Hematopoietic multipotent progenitor cell treated with erythropoietin and hydrocortisone succinate and interleukin-3 and kit ligand, for 6 days (in vitro differentiated cells): Measurements from ENCODE around the gene LYZL2.
A peak's percentile ranks its signal among the peaks of the same experiment; 100 is the strongest.
"Not testable (repeated sequence)": the region's sequence is repeated elsewhere in the genome, so short reads cannot be mapped to it uniquely, and the experiment has no call there.

ENCODE experiments used
- DNase-seq: peaks from one replicate; pipeline ENCODE4 v3.0.0-alpha.2; 2015

The LYZL2 gene

DNA sequence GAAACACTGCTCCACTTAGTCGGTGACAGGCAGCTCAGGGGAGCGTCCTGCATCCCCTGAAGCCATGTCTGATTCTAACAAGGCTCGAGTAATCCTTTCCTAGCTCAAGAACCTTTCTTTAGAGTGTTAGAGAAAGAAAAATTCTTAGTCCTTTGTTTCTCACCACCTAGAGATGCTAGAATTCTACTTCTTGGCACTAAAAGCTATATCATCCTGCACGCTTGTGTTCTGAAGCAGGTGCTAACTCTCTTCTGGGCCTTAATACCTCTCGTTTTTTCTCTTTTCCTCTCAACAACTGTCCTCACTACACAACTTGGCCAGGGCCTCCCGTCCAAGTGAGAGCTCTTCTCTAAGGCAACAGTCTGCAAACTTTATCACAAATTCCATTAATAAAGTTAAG is at the start of gene LYZL2:
Gene LYZL2, minus strand, starts transcription at position 101 of the 400 bp plus-strand sequence. CDS start 2,838 bp downstream, outside the sequence.
- no peak for DNase-seq

DNA sequence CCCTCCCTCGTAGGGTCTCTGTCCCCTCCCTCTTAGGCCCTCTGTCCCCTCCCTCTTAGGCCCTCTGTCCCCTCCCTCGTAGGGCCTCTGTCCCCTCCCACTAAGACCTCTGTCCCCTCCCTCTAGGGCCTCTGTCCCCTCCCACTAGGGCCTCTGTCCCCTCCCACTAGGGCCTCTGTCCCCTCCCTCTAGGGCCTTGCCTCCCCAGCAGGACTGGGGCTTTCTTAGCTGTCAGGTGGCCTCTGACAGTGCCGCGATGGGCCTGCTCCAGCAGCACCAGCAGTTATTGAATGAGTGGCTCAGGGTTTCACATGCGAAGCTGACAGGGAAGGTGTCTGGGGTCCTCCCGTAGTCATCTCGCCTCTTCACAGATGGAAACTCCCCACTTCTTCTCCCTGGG is 48.1 kb upstream of the LYZL2 start:
- DNase-seq, result not testable (repeated sequence)

DNA sequence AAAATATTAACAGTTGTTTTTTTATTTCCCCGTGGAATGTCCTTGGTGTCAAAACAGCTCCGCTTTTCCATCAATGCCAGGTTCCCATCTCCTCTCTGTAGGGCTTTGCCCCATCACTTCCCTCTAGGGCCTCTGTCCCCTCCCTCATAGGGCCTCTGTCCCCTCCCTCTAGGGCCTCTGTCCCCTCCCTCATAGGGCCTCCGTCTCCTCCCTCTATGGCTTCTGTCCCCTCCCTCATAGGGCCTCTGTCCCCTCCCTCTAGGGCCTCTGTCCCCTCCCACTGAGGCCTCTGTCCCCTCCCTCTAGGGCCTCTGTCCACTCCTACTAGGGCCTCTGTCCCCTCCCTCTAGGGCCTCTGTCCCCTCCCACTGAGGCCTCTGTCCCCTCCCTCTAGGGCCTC is 47.6 kb upstream of the LYZL2 start:
- DNase-seq, result not testable (repeated sequence)

DNA sequence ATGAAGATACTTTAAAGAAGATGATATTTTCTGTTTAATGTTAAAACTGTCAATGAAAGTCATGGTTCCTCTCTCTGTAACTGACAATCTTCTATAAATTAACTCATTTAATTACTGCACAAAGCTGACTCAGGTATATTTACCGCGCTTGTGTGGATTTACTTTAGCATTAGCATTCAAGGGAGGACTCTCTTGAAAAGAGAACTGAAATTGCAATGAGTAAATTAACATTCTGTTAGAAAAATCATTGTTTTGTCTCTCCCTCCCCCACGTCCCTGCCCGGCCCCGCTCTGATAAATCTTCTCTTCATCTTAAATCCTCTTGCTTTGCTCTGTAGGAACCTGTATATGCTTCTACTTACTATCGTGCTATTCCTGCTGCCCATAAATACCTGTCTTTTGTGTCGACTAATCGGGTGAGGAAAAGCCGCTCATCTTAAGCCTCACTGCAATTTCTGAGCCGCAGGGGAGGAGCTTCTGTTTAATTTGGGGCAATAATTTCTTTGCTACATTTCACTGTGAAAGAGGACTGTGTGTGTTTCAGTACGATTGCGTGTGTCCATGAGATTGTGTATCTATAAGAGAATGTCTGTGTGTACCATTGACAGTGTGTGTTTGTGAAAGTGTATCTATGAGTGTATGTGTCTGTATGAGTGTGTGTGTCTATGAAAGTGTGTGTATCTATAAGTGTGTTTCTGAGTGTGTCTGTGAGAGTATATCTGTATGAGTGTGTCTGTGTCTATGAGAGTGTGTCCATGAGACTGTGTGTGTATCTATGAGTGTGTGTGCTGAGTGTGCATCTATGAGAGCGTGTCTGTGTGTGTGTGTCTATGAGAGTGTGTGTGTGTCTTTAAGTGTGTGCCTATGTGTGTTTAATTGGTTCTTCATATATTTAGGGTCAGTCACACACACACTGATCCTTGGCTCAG is 46.5 kb upstream of the LYZL2 start:
- no peak for DNase-seq

DNA sequence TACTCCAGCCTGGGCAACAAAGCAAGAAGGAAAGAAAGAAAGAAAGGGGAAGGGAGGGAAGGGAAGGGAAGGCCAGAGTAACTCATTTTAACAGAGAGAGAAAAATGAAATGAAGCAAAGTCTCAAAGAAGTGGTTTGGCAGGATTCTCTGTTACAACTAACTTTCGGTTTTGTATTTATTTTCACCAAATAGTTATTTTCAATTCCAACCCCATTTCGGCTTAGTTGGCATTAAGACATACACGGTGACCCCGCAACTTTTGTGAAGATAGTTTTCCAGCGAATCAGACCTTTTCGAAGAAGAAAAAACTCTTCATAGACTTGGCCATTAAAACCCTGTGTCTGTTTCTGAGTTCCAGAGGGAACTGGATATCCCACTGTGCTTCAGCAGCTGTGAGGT is 45.2 kb upstream of the LYZL2 start:
- DNase-seq, result no peak

DNA sequence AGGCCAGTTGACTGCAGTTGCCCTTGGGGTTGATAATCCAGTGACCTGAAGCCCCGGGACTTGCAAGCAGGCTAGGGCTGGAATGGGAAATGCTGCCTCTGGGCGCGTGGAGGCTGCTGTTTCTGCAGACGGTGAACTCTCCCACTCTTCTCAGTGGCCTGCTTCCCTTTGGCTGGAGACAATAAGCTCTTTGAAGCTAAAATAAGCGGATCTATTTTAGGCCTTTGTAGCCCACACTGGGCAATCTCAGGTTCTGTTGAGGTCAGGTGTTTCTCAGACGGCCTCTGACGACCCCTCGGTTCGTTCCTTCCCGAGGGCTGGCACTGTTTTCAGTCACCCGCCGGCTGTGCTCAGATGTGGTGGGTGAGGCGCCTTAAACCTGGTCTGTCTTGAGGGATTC is 43.7 kb upstream of the LYZL2 start:
- not testable (repeated sequence) for DNase-seq

DNA sequence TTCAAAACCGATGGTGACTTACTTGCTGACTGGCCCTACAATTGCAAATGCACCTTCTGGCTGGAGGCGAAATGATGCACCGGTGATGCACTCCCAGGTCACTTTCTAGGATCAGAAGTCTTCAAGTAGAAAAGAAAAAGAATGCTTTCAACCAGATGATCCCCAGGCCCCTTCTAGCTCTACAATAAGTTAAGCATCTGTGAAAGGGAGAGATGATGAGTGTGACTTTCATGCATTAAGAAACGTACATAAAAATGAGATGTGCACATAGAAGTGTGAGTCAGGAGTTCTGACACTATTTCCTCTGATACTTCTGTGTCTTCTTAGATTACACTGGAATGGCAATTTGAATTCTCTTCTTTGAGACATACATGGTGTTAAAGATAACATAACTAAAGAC is 42.8 kb upstream of the LYZL2 start:
- not testable (repeated sequence) for DNase-seq

DNA sequence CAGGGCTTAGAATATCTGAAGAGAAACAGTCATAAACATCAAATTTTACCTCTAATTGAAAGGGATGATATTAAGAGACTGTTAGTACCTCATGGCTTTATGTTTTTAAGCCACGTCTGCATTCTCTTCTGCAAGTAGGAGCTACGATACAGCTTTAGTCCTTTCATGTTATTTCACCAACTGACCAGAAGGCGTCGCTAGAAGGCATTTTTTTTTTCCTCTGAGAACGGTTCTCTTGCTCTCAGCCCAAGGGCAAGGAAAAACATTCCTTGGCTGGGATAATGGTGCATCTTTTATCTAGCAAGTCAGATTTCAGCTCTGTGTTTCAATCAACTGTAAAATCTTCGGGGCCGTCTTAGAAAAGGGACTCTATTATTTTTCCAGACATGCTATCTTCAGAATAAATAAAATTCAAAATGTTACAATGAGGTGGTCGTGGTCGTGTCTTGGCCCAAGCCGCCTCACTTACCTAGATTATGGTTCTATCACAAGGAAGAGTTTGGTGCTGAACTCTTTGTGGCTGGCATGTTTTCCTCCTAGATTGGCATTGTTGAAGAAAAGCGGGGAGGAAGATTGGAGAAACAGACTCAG is 41.6 kb upstream of the LYZL2 start:
- peak; percentile 84 for DNase-seq

DNA sequence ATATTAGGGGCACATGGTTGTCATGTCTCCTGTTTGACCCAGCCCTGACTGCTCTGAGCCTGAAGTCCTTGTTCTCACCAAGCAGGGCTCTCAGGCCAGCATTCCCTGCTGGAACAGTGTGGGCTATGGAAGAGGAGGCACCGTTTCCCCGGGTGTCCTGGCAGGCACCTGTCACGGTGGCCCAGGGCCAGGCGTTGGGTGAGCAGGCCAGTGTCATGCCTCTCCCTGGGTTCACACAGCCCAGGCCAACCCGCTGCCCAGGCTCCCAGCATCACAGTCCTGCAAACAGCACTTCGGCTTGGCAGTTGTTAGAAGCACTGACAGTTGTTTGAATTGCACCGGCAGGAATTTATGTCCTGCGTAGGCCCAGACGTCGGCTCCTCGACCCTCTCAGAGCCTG is 38.4 kb upstream of the LYZL2 start:
- not testable (repeated sequence) for DNase-seq

DNA sequence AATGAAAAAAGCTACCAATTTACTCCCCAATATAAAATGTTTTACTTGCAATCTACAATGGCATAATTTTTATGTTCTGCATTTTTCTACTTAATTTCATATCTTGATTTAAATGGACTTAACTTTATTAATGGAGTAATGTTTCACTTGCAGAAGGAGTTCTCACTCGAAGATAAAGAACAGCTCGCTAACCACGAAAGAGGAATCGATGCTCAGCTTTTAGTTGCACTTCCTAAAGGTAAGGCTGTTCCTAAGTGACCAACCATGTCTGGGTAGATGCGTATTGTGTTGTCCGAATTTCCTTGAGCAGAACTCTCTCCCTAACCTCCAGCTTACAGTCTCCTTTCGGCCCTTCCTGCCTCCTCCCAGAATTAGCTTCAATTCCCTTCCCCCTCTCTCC is 33.9 kb upstream of the LYZL2 start:
- DNase-seq, result not testable (repeated sequence)

DNA sequence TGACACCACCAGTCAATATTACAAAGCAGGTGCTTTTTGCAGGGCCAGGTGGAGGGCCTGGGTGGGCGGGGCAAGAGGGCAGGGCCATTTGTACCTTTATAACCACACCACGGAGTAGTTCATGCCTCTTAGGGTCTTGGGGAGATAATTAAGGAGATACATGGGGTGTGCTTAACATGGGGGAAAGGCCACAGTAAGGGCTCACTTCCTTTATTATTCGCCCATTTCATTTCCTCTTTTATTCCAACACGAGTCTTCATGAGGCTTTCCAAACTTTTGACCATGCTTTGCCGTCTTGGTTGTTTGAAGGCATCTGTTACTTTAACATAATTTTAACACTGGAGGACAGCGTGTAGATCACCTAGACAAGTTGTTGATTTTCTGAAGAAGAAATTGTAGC is 33.3 kb upstream of the LYZL2 start:
- no peak for DNase-seq

DNA sequence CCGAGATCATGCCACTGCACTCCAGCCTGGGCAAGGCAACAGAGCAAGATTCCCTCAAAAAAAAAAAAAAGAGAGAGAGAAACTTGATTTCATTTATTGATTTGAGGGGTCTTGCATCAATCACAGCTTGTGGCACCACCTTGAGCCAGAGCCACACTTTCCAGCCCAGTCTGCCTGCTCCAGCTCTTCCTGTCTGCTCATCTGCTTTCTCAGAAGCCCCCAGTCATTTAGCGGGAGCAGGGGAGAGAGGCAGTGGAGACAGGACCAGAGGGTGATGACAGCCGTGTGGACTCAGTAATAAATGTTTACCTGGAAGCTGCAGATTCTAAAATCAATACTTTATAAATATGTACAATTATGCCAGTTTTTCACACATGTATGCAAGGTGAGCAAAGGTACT is 30.8 kb upstream of the LYZL2 start:
- not testable (repeated sequence) for DNase-seq

DNA sequence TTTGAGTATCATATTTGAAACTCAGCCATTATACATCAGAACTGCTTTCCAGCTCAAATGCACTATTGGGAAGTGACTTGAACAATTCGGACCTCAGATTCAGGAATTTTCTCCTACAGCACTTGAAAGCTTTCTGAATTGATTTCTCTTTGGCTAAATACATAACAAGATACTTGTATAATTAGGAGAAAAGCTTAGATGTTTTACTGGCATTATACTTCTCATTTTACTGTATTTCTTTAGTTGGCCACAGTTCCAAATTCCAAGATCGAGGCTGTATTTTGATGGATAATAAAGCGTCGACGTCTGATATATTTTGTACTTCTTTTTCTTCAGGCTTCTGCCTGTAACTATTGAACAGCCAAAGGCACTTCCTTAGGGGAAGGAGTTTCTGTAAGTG is 26.7 kb upstream of the LYZL2 start:
- DNase-seq, result no peak

DNA sequence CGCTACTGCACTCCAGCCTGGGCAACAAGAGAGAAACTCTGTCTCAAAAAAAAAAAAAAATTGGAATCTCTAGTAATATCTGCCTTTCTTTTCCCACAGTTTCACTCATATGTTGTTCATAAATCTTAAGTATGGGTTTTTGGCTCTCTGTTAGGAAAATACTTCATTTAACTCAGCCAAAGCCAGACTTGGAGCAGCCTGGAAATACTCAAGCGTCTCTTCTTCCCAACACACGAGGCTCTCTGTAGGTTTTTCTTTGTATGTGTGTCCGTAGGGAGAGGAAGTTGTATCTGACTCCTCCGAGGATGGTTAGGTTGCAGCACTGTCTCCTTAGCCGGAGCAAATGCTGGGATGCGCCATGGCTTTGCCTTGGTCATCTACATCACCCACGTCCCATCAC is 25.4 kb upstream of the LYZL2 start:
- not testable (repeated sequence) for DNase-seq

DNA sequence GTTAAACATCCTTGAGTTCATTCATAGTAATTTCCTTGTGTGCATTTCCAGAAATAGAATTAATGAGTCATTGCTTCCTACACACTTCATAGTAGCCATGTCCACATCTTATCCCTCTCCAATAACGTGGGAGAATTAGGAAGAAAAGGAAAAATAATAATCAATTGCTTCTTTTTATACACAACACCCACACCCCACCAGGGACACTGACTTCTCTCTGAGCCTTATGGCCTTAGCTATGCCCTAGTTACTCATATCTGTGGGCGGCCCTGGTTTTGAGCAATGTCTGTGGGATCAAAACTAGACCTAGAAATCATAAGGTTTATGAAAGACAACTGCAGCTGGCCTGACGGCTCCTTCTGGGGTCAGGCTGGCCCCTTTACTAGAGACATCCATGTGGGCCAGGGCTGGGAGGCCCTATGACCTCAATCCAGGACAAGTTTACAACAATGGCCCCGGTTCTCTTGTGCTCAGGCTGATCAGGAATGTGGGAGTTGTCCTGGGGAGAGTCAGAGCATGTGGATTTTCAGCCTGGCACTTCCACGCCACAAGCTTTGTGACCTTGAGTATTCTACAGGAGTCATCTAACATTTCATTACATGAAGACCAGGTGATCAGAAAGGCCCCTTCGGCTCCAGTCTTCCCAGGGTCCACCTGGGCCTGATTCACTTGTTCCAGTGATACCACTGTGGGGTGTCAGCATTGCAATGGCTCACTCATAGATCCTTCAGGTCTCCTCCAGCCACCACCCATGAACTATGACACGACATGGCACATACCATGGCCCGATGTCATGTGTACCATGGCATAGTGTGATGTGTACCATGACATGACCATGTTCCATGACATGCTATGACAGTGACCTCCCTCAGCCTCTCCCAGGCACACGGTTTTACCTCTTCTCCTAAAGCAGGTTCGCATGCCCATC is 22.2 kb upstream of the LYZL2 start:
- not testable (repeated sequence) for DNase-seq

DNA sequence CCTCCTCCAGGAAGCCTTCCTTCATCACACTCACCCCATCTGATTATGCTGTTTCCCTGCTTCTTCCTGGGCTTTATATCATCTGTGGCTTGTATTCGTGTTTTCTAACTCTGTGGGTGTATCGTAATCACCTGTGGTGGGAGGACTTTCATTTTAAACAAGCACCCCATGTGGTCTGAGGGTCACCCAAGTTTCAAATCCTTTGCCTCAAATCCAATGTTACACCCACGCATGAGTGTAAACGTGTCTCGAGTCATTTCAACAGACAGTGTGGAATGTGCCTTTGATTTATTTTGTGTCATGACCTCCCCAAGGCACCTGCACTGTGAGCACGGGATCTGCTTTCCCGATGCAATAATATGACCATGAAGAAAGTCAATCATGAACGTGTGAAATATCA is 17.5 kb upstream of the LYZL2 start:
- DNase-seq, result no peak

DNA sequence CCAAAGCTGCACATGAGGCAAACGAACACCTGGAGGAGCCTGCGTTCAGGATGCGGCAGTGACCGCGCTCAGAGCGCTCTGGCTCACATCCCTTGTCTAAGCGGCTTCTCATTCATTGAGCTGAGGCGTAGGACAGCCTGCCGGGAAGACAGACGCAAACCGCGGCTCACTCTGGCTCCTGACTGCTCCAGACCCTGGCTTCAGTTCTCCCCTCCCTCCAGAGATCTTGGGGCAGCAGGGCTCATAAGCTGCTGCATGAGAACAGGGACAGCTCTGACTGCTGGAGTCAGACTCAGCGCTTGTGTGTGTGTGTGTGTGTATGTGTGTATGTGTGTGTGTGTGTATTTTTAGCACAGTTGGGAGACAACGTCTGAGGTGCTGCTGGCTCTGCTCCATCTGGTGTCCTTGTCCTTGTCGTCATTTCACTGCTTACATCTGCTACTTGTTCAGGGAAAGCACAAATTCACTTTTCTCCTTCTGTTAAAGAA is 15.8 kb upstream of the LYZL2 start:
- DNase-seq, result no peak

DNA sequence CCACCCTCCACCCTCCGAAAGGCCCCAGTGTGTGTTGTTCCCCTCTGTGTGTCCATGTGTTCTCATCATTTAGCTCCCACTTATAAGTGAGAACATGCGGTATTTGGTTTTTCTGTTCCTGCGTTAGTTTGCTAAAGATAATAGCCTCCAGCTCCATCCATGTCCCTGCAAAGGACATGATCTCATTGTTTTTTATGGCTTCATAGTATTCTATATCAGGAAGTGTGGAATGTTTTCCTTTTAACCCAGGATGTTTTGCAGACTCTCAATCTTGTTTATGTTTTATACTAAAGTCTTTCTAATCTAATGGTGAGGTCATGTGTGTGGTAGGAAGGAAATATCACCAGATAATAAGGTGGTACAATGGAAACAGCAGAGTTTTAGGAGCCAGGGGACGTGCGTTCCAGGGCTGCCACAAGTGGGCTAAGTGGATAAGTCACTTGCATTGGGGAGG is 14.9 kb upstream of the LYZL2 start:
- not testable (repeated sequence) for DNase-seq

DNA sequence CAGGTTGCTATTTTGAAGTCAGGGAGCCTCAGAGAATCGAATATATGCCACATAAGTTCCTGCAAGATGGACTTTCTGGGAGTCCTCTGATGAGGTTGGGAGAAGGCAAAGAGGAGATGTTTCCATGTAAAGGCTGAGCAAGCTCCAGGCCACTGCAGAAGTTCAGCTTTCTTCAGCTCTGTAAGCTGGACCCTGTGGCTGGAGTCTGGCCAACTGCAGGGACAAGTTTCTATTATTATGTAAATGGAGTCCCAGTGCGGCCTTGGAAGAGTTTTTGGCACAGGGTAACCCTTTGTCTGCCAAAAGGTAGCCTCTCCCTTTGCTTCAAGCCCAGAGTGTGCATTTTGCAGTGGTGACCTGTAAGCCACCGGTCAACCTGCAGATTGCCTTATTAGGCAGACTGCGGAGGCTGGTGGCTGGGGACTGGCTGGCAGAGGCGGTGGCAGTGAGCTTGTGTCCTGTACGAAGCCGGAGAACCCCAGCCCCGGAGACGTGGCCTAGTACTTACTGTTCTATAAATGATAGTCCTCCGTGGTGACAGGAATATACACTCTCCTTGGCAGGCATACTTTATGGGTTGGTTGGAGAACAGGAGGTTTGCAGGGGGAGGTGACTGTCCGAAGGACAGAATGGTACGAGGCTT is 14.1 kb upstream of the LYZL2 start:
- not testable (repeated sequence) for DNase-seq

DNA sequence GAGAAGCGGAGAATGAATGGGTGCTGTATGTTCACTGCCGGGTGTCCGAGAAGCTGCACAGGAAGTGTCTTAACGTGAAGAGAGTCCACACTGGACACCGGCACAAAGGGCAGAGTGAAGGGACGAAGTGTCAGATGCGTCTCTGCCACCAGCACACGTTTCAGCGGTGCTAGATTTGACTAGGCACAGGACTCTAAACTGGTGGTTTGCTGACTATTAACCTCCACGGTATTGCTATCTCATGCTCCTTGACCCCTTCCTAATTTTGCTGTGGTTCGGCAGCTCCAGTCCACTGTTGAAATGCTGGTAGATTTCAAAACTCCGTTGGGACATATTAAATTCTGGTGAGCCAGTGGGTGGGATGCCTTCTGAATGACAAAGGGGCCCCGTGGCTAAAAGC is 13.3 kb upstream of the LYZL2 start:
- DNase-seq, result not testable (repeated sequence)

DNA sequence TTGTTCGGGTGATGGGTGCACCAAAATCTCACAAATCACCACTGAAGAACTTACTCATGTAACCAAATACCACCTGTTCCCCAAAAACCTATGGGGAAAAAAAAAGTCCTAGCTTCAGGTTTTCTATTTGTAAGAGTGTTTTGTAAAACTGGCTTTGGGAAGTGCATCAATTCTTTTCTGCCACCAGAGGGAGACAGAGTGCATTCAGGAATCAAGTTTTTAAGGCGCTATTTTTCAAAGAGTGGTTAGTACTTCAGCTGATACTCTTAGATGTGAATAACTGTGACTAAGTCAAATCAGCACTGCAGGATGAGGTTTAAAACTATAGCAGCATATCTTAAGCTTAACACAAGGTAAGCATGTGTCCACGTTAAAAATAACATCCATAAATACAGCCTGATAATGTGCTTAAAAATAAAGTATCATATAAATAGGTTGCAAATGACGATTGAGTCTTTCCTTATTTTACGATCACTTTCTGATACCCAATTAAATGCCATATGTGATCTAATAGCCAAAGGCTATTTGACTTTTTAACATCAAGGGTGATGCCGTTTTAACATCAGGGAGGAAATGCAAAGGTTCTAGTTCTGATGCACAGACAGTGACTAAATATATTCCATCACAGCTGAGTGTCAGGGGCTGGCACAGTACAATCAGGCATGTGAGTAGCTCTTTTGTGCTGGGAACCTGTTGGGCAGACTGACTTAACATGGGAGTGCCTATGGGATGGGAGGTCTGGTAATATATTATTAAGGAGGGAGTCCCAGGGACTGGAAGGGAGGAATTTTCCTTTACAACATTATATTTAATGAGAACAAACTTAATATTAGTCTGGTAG is 10.6 kb upstream of the LYZL2 start:
- peak; percentile 75 for DNase-seq
